Heart left ventricle (tissue), 16 donors: Measurements from ENCODE around the gene ZNF346. TPM values are rescaled to one million over a fixed set of nuclear protein-coding genes. Genes with fewer than 3 reads are reported as not detected.

Experiments
- ATAC-seq, 4 donors: fragments of 200-7000 bp; cut with Tn5 transposase; one replicate each; pipeline ENCODE4 v1.9.1; 2020 to 2022; ENCODE audit warnings: moderate library complexity in 4 of 4, mild to moderate bottlenecking in 3 of 4, moderate number of reproducible peaks in 1 of 4
- DNase-seq, 5 donors: peaks; one replicate each; pipeline ENCODE4 v3.0.0-alpha.2; 2020
- H3K27ac ChIP-seq, 12 donors: fragments of 200-600 bp; sonication (generic) in 4 of 12; one replicate each; pipeline versions ENCODE4 v1.5.0 to v1.8.0; 2016 to 2022; ENCODE audit warnings: mild to moderate bottlenecking in 2 of 12
- H3K27me3 ChIP-seq, 9 donors: fragments of 200-600 bp; sonication (generic) in 2 of 9; one replicate each; pipeline versions ENCODE4 v1.5.1 to v1.8.0; 2016 to 2022; ENCODE audit warnings: mild to moderate bottlenecking in 3 of 9
- H3K36me3 ChIP-seq, 9 donors: fragments of 200-600 bp; sonication (generic) in 2 of 9; one replicate each; pipeline versions ENCODE4 v1.5.0 to v1.8.0; 2018 to 2022; ENCODE audit warnings: mild to moderate bottlenecking in 2 of 9
- H3K4me1 ChIP-seq, 12 donors: fragments of 200-600 bp; sonication (generic) in 4 of 12; one replicate each; pipeline versions ENCODE4 v1.5.0 to v1.8.0; 2016 to 2022; ENCODE audit warnings: mild to moderate bottlenecking in 3 of 12
- H3K4me3 ChIP-seq, 12 donors: fragments of 200-600 bp; sonication (generic) in 4 of 12; one replicate each; pipeline versions ENCODE4 v1.5.0 to v1.8.0; 2017 to 2022; ENCODE audit warnings: mild to moderate bottlenecking in 9 of 12, moderate library complexity in 4 of 12
- H3K9me3 ChIP-seq, 12 donors: fragments of 200-600 bp; sonication (generic) in 4 of 12; one replicate each; pipeline versions ENCODE4 v1.5.0 to v1.8.0; 2016 to 2022; ENCODE audit warnings: mild to moderate bottlenecking in 1 of 12
- POLR2A ChIP-seq, 2 donors: fragments of 450-650 bp; IDR thresholded peaks; one replicate each; pipeline ENCODE4 v1.6.1; 2017; ENCODE audit warnings: antibody characterized with exemption in 2 of 2, mild to moderate bottlenecking in 2 of 2, moderate library complexity in 2 of 2
- WGBS, 4 donors: extraction: QIAGEN DNeasy Blood & Tissue Kit in 2 of 4; methylation state at CpG; one replicate each; pipeline versions ENCODE4 v1.1.5 to v1.1.7; 2013 to 2018; 5-methylcytosine and 5-hydroxymethylcytosine counted together
- intact Hi-C, 10 donors: fragments of 100-400 bp; cut with DNase I; formaldehyde crosslinking; loops; one replicate each; pipeline versions ENCODE4 v1.11.1 to v1.14.2; 2022
- polyA plus RNA-seq, 2 donors: library from polyadenylated mRNA; stranded (reverse); fragments of 200-250 nt; gene quantifications; one replicate each; pipeline ENCODE4 v1.2.3, GENCODE V29; 2013
- total RNA-seq, 9 donors: library from RNA; depleted of rRNA in 2 of 9; stranded (reverse); fragments of >200 nt in 2 of 9; fragmentation: NEBNext Ultra II Directional in 3 of 9; extraction: Animal tissue kit (Norgen Biotek cat#: 25700) in 3 of 9; gene quantifications; one replicate each; pipeline versions ENCODE4 v1.1.0 to v1.2.4, GENCODE V29; 2016 to 2023
- TF ChIP-seq, protein P1 (sequence below), 12 donors: fragments of 200-600 bp; sonication (generic) in 4 of 12; IDR thresholded peaks; one replicate each; pipeline versions ENCODE4 v1.5.0 to v1.8.0; 2018 to 2022; ENCODE audit warnings: antibody characterized with exemption in 12 of 12, mild to moderate bottlenecking in 5 of 12
- donor health status: ischemic (EF 13 %, LVEDD 7.1; RV severe dilation, severe dysfunction).
- donor health status: healthy with polysubstance abuse.
- donor health status: DM: no; HTN: yes; CAD: no.
- donor health status: DM: no; HTN: no; CAD: no.
- donor health status: ischemic (EF 25% LVEDD 6.9; RV normal size, moderate dysfunction).
- donor health status: ischemic (EF 25% LVEDD 5.7; RV mildly dilated, moderate dysfunction).
- donor health status: healthy.
- donor health status: DM: yes; HTN: yes; CAD: no.
- donor health status: ischemic (EF 35%, LVEDD 5.7; RV mildly dilated, moderate dysfunction).
- donor health status: nonischemic (EF 11% LVEDD 7.7; RV severe dilation, severe dysfunction).
- donor health status: DM: yes; HTN: yes; CAD: no.
- donor health status: PGD.
- donor health status: ischemic (EF 29% LVEDD 5.4; RV normal size, mild dysfunction).
- donor health status: nonischemic (EF 23%, LVEDD 6.1; RV moderate dilation, normal function).

The ZNF346 gene
- total and polyA plus RNA-seq, 11 donors, result 4.4 to 11.9 (median 7.5) TPM

DNA sequence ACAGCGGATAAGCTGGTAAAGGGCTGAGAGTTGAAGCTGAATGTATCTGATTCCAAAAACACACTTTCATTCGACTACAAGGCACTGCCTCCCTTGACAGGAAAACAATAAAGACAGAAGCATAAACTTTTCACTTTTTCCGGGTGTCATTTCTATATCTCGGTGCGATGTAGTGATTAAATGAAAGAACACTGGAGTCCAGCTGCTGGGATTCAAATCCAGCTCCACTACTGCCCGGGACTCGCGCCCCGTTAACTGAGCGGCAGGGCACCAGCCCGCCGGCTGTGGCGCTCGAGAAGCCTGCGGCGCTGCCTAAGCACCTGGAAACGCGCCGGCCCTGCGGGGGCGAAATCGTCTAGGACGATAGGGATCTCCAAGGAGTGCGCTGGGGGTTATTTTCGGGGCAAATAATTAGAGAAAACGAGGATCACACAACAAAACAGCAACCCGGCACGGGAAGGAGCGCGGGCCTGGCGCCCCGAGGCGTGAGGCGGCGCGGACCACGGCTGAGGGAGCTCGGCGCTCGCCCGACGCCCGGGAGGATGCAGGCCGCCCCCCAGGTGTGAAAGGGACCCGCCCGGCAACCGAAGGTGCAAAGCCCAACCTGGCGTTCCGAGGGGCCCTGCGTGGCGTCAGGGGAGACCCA is 16.8 kb upstream of the ZNF346 start:
- DNase-seq, result peak; percentile 76 to 86 (median 83)
- peak overlapping the region; percentile 88 to 98 (median 97) for H3K27ac ChIP-seq
- intact Hi-C loops, result loop anchor here in 2 of 10 donors (2.0 to 10.0 kb wide), 3 partner anchors 17 to 558 kb away; partner anchors contain the start of genes FAF2 (in 1 of the 2), RNF44 (in 1 of the 2) and ZNF346 (in 1 of the 2)
- H3K27me3 ChIP-seq, result no peaks in the 10 kb centered on the region
- TF ChIP-seq POLR2A (IDR thresholded peaks at IDR 0.05), result no peak
- TF ChIP-seq, protein P1, sequence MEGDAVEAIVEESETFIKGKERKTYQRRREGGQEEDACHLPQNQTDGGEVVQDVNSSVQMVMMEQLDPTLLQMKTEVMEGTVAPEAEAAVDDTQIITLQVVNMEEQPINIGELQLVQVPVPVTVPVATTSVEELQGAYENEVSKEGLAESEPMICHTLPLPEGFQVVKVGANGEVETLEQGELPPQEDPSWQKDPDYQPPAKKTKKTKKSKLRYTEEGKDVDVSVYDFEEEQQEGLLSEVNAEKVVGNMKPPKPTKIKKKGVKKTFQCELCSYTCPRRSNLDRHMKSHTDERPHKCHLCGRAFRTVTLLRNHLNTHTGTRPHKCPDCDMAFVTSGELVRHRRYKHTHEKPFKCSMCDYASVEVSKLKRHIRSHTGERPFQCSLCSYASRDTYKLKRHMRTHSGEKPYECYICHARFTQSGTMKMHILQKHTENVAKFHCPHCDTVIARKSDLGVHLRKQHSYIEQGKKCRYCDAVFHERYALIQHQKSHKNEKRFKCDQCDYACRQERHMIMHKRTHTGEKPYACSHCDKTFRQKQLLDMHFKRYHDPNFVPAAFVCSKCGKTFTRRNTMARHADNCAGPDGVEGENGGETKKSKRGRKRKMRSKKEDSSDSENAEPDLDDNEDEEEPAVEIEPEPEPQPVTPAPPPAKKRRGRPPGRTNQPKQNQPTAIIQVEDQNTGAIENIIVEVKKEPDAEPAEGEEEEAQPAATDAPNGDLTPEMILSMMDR (IDR thresholded peaks at IDR 0.05), result peak in 11 of 12 donors; percentile 32 to 77 (median 50)
- peaks cover 0 to 6% (median 0%) of the 10 kb centered on the region in 12 donors for H3K9me3 ChIP-seq
- peaks cover 0 to 28% (median 18%) of the 10 kb centered on the region in 12 donors for H3K4me1 ChIP-seq
- H3K36me3 ChIP-seq, result peaks cover 0 to 5% (median 0%) of the 10 kb centered on the region in 9 donors
- peak overlapping the region; percentile 60 to 98 (median 92) for H3K4me3 ChIP-seq
- 1 to 3% (median 1%) methylated on average over 22 to 51 of the region's 51 CpGs for WGBS, 4 donors
- peak; percentile 39 to 86 (median 79) for ATAC-seq

DNA sequence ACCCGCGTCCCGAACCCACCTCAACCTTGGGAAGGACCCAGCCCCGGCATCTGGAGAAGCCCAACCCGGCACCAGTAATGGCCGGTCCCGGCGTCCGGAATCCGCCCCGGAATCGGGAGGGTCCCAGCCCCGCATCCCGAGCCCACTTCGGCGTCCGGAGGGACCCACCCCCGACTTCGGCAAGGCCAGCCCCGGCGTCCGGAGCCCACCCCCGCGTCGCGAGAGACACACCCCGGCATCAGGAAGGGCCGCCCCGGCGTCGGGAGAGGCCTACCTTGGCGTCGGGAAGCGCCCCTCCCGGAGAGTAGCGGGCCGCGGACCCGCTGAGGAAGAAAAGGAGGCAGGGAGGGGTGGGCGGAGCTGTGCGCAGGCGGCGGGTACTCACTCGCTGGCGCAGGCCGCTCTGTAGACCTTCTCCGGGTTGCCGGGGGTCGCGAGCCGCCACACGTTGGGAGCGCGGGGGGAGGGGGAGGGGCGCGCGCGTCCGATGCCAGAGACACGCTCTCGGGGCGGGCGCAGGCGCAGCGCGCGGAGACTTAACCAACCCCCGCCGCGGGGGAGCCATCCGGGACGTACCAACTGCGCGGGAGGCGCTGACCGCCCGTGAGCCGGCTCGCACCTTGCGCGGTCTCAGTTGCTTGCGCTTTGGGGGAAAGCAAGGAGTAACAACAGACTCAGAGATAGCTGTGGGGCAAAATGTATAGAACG is 16.1 kb upstream of the ZNF346 start, which contains the start of gene UIMC1:
Gene UIMC1 (minus strand): TSS at position 515 of the 708 bp plus-strand sequence. CDS start 24,164 bp downstream, outside the sequence.
- peak within 1 kb of the TSS; percentile 60 to 98 (median 92) for H3K4me3 ChIP-seq
- 0 to 1% (median 0%) methylated on average over 46 to 83 of the region's 83 CpGs for WGBS, 4 donors
- ATAC-seq (peak; percentile 83 to 93 (median 92)), DNase-seq (peak; percentile 92 to 96 (median 92))
- peaks cover 0 to 6% (median 0%) of the 10 kb centered on the region in 12 donors for H3K9me3 ChIP-seq
- peaks cover 0 to 26% (median 18%) of the 10 kb centered on the region in 12 donors for H3K4me1 ChIP-seq
- TF ChIP-seq POLR2A (IDR thresholded peaks at IDR 0.05), result peak in 1 of 2 donors; percentile 44
- TF ChIP-seq, protein P1 (IDR thresholded peaks at IDR 0.05), result no peak
- intact Hi-C loops, result loop anchor here in 2 of 10 donors (2.0 to 10.0 kb wide), 3 partner anchors 16 to 559 kb away; partner anchors contain the start of genes FAF2 (in 1 of the 2), RNF44 (in 1 of the 2) and ZNF346 (in 1 of the 2)
- peak within 1 kb of the TSS; percentile 88 to 98 (median 97) for H3K27ac ChIP-seq
- H3K36me3 ChIP-seq, result peaks cover 0 to under 1% (median 0%) of the 10 kb centered on the region in 9 donors
- no peaks in the 10 kb centered on the region for H3K27me3 ChIP-seq

DNA sequence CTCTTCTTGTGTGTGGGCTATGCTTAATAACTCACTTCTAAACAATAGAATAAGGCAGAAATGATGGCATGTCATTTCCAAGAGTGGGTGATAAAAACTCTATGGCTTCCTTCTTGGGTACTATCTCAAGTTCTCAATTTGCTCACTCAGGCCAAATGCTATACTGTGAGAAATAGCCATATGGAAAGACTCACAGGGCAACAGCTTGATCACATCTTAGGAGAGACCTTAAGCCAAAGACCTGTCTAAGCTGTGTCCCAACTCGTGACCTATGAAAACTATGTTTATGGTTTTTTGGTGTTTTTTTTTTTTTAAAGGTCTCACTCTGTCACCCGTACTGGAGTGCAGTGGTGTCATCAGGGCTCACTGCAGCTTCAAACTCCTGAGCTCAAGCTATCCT is 13.8 kb upstream of the ZNF346 start:
- DNase-seq (no peak), ATAC-seq (no peak)
- Histone ChIP-seq H3K36me3 (no peaks in the 10 kb centered on the region), H3K27me3 (no peaks in the 10 kb centered on the region), H3K4me1 (peaks cover 0 to 24% (median 18%) of the 10 kb centered on the region in 12 donors), H3K27ac (no peak overlapping the region), H3K9me3 (peaks cover 0 to 6% (median 0%) of the 10 kb centered on the region in 12 donors), H3K4me3 (no peak overlapping the region)
- intact Hi-C loops, result loop anchor here in 1 of 10 donors (5.0 to 10.0 kb wide), 2 partner anchors 474 to 561 kb away; partner anchors contain the start of genes FAF2 and RNF44
- WGBS, 4 donors, result 64 to 88% (median 69%) methylated on average over 2 of the region's 2 CpGs
- TF ChIP-seq POLR2A (IDR thresholded peaks at IDR 0.05), result no peak

DNA sequence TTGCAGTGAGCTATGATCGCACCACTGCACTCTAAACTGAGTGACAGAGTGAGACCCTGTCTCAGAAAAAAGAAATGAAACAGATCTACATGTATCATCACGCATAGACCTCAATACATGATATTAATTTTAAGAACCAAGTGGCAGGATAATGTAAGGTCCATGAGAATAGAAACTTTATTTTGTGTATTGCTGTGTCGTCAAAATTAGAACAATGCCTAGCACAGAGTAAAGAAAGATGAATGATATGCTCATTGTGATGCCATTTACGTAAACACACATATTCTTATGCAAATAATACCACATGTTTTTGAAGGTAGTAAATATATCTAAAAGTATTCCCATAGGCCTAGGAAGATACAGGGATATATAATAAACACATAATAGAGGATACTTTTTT is 12.3 kb upstream of the ZNF346 start:
- H3K27me3 ChIP-seq, result no peaks in the 10 kb centered on the region
- peaks cover 0 to 11% (median 6%) of the 10 kb centered on the region in 12 donors for H3K4me1 ChIP-seq
- intact Hi-C loops, result no loop called here
- H3K27ac ChIP-seq, result no peak overlapping the region
- H3K36me3 ChIP-seq, result no peaks in the 10 kb centered on the region
- ATAC-seq, result no peak
- WGBS, 4 donors, result 95 to 99% (median 96%) methylated on average over 4 of the region's 4 CpGs
- no peak overlapping the region for H3K4me3 ChIP-seq
- no peak for DNase-seq
- H3K9me3 ChIP-seq, result peaks cover 0 to 6% (median 0%) of the 10 kb centered on the region in 12 donors
- no peak for TF ChIP-seq POLR2A (IDR thresholded peaks at IDR 0.05)
- TF ChIP-seq, protein P1 (IDR thresholded peaks at IDR 0.05), result no peak
